HEK293 (cell line): Measurements from ENCODE around the gene TGFBI.

Source experiments
- CTCF ChIA-PET: fragments of 350-600 bp; formaldehyde crosslinking; extraction: SDS; loops from one replicate; lab custom pipeline; 2021; ENCODE audit warnings: antibody characterized with exemption; lab: Yijun Ruan, JAX
- POLR2A ChIA-PET: fragments of 300-600 bp; formaldehyde crosslinking; extraction: SDS; loops from one replicate; lab custom pipeline; 2020; ENCODE audit warnings: antibody characterized with exemption, inconsistent platforms; lab: Yijun Ruan, JAX
- H3K27ac ChIP-seq: fragments of 200-500 bp; sonication (Bioruptor generic); 2 replicates; pipeline ENCODE4 v1.5.1; 2014; ENCODE audit warnings: low read depth, low read length, control low read depth, inconsistent platforms; ENCODE audit errors: extremely low read depth
- H3K36me3 ChIP-seq, 2 experiments: fragments of 200-500 bp in 1 of 2; sonication (Bioruptor generic) in 1 of 2; 1 replicate in 1 of 2; 2 replicates in 1 of 2; pipeline ENCODE4 v1.5.1; 2014 to 2017; ENCODE audit warnings: inconsistent platforms in 2 of 2, low read length in 2 of 2; ENCODE audit not compliant: control insufficient read depth in 2 of 2, insufficient read depth in 1 of 2
- H3K4me1 ChIP-seq: fragments of 200-500 bp; sonication (Bioruptor generic); 2 replicates; pipeline ENCODE4 v1.5.1; 2014; ENCODE audit warnings: mild to moderate bottlenecking, low read length, inconsistent platforms; ENCODE audit not compliant: control insufficient read depth, insufficient read depth
- H3K4me3 ChIP-seq: 2 replicates; pipeline ENCODE4 v1.5.1; 2011; ENCODE audit warnings: low read depth, mild to moderate bottlenecking, control low read depth, low read length, moderate library complexity
- H3K9me3 ChIP-seq: fragments of 200-500 bp; sonication (Bioruptor generic); 2 replicates; pipeline ENCODE4 v1.5.1; 2014; ENCODE audit warnings: low read depth, low read length, inconsistent platforms; ENCODE audit not compliant: control insufficient read depth, insufficient read depth
- CTCF ChIP-seq: fragments of 450-650 bp; formaldehyde crosslinking; IDR thresholded peaks from 2 replicates; pipeline ENCODE4 v1.5.1; 2016; ENCODE audit warnings: missing biosample characterization, missing genetic modification characterization
- GFI1B ChIP-seq: fragments of 450-650 bp; formaldehyde crosslinking; IDR thresholded peaks from 2 replicates; pipeline ENCODE4 v1.5.1; 2016; ENCODE audit warnings: missing biosample characterization, missing genetic modification characterization
- PRDM10 ChIP-seq: fragments of 450-650 bp; formaldehyde crosslinking; IDR thresholded peaks from 2 replicates; pipeline ENCODE4 v1.5.1; 2016; ENCODE audit warnings: missing biosample characterization, missing genetic modification characterization
- REST ChIP-seq: fragments of 450-650 bp; formaldehyde crosslinking; IDR thresholded peaks from 2 replicates; pipeline ENCODE4 v1.5.1; 2016; ENCODE audit warnings: missing biosample characterization, missing genetic modification characterization
- TSHZ1 ChIP-seq: fragments of 450-650 bp; formaldehyde crosslinking; IDR thresholded peaks from 2 replicates; pipeline ENCODE4 v1.5.1; 2016; ENCODE audit warnings: missing biosample characterization, missing genetic modification characterization, borderline replicate concordance
- ZBTB17 ChIP-seq: fragments of 450-650 bp; formaldehyde crosslinking; IDR thresholded peaks from 2 replicates; pipeline ENCODE4 v1.5.1; 2016; ENCODE audit warnings: missing biosample characterization, missing genetic modification characterization
- ZNF10 ChIP-seq: fragments of 450-650 bp; formaldehyde crosslinking; IDR thresholded peaks from 2 replicates; pipeline ENCODE4 v1.5.1; 2017; ENCODE audit warnings: missing biosample characterization, missing genetic modification characterization
- ZNF114 ChIP-seq: fragments of 450-650 bp; formaldehyde crosslinking; IDR thresholded peaks from 2 replicates; pipeline ENCODE4 v1.5.0; 2017; ENCODE audit warnings: missing biosample characterization, missing genetic modification characterization
- ZNF138 ChIP-seq: fragments of 450-650 bp; formaldehyde crosslinking; IDR thresholded peaks from 2 replicates; pipeline ENCODE4 v1.5.1; 2016; ENCODE audit warnings: missing biosample characterization, missing genetic modification characterization, borderline replicate concordance
- ZNF174 ChIP-seq: fragments of 450-650 bp; formaldehyde crosslinking; IDR thresholded peaks from 2 replicates; pipeline ENCODE4 v1.5.0; 2017; ENCODE audit warnings: missing biosample characterization, mild to moderate bottlenecking, missing genetic modification characterization
- ZNF184 ChIP-seq: fragments of 450-650 bp; IDR thresholded peaks from 2 replicates; pipeline ENCODE4 v1.5.1; 2018; ENCODE audit warnings: missing biosample characterization, mild to moderate bottlenecking, missing genetic modification characterization
- ZNF248 ChIP-seq: fragments of 450-650 bp; formaldehyde crosslinking; IDR thresholded peaks from 2 replicates; pipeline ENCODE4 v1.5.1; 2017; ENCODE audit warnings: missing biosample characterization, missing genetic modification characterization
- ZNF350 ChIP-seq: fragments of 450-650 bp; formaldehyde crosslinking; IDR thresholded peaks from 2 replicates; pipeline ENCODE4 v1.5.0; 2017; ENCODE audit warnings: missing biosample characterization, mild to moderate bottlenecking, missing genetic modification characterization
- ZNF354C ChIP-seq: fragments of 450-650 bp; formaldehyde crosslinking; IDR thresholded peaks from 2 replicates; pipeline ENCODE4 v1.5.1; 2016; ENCODE audit warnings: missing biosample characterization, missing genetic modification characterization, low read depth, borderline replicate concordance
- ZNF510 ChIP-seq: fragments of 450-650 bp; formaldehyde crosslinking; IDR thresholded peaks from 2 replicates; pipeline ENCODE4 v1.5.1; 2018; ENCODE audit warnings: mild to moderate bottlenecking, missing genetic modification characterization, missing biosample characterization; ENCODE audit not compliant: insufficient replicate concordance
- ZNF514 ChIP-seq: fragments of 450-650 bp; formaldehyde crosslinking; IDR thresholded peaks from 2 replicates; pipeline ENCODE4 v1.5.1; 2016; ENCODE audit warnings: missing biosample characterization, missing genetic modification characterization
- ZNF580 ChIP-seq: fragments of 450-650 bp; formaldehyde crosslinking; IDR thresholded peaks from 2 replicates; pipeline ENCODE4 v1.5.1; 2016; ENCODE audit warnings: missing biosample characterization, missing genetic modification characterization
- ZNF596 ChIP-seq: fragments of 450-650 bp; IDR thresholded peaks from 2 replicates; pipeline ENCODE4 v1.5.0; 2018; ENCODE audit warnings: missing biosample characterization, mild to moderate bottlenecking, missing genetic modification characterization, moderate library complexity
- ZNF600 ChIP-seq: fragments of 450-650 bp; formaldehyde crosslinking; IDR thresholded peaks from 2 replicates; pipeline ENCODE4 v1.5.1; 2016; ENCODE audit warnings: missing biosample characterization, missing genetic modification characterization
- ZNF664 ChIP-seq: fragments of 450-650 bp; formaldehyde crosslinking; IDR thresholded peaks from 2 replicates; pipeline ENCODE4 v1.5.1; 2016; ENCODE audit warnings: missing biosample characterization, missing genetic modification characterization

The TGFBI gene

GRCh38 chr5:136015003-136015375, 13.8 kb upstream of the TGFBI start:
- Histone ChIP-seq H3K27ac (no peak overlapping the region), H3K4me1 (peaks cover 29% of the 10 kb centered on the region), H3K4me3 (no peak overlapping the region), H3K36me3 (no peaks in the 10 kb centered on the region), H3K9me3 (no peaks in the 10 kb centered on the region)
- ChIA-PET CTCF (interaction anchor here (0.5 to 1.2 kb wide), 3 partner anchors 37 to 159 kb away, joined by 3 read pairs; no protein-coding TSS in a partner anchor), POLR2A (no interaction called here)
- TF ChIP-seq ZNF174 (tag by site-specific recombination) (no peak), ZNF510 (no peak), ZNF354C (no peak), ZBTB17 (tag by site-specific recombination) (no peak), ZNF580 (no peak), ZNF514 (tag by site-specific recombination) (no peak), ZNF114 (no peak), PRDM10 (tag by site-specific recombination) (no peak), ZNF596 (tag by site-specific recombination) (no peak), ZNF600 (no peak), ZNF138 (no peak), GFI1B (tag by site-specific recombination) (no peak)

- H3K36me3 ChIP-seq, result no peaks in the 10 kb centered on the region
- ChIA-PET POLR2A (no interaction called here), CTCF (no interaction called here)
- H3K27ac ChIP-seq, result no peak overlapping the region
- peaks cover 35% of the 10 kb centered on the region for H3K4me1 ChIP-seq
- no peaks in the 10 kb centered on the region for H3K9me3 ChIP-seq
- no peak overlapping the region for H3K4me3 ChIP-seq
- TF ChIP-seq ZNF350 (tag by site-specific recombination) (no peak), TSHZ1 (no peak), ZNF664 (tag by site-specific recombination) (no peak), ZNF248 (tag by site-specific recombination) (no peak), ZNF510 (no peak), CTCF (no peak), ZNF10 (no peak), REST (no peak), ZNF184 (tag by site-specific recombination) (no peak)
These were observed 12.7 kb upstream of the TGFBI start for GRCh38 chr5:136015966-136016650.
